Measurements from ENCODE around the gene OR2Y1.

Gene OR2Y1

GRCh38 chr5:180690562-180690961, 49.3 kb downstream of the OR2Y1 start:
- Histone ChIP-seq H3K27me3 (ENCODE audit: insufficient read depth, insufficient read length) (no peaks in the 10 kb centered on the region), H3K4me1 (ENCODE audit: insufficient read depth, insufficient read length) (no peaks in the 10 kb centered on the region), H3K9ac (ENCODE audit: insufficient read length, low read depth) (no peak overlapping the region), H3K4me3 (ENCODE audit: insufficient read length, low read depth) (no peak overlapping the region), H3K9me3 (ENCODE audit: insufficient read depth, low read length) (no peaks in the 10 kb centered on the region), H3K36me3 (ENCODE audit: insufficient read depth, insufficient read length, low read length) (no peaks in the 10 kb centered on the region)
- DNase-seq (ENCODE audit: low read depth, low spot score): no peak
- TF ChIP-seq ZNF274 (IDR thresholded peaks at IDR 0.05; ENCODE audit: low read depth, low read length) (no peak), SUZ12 (IDR thresholded peaks at IDR 0.05; ENCODE audit: extremely low read depth, insufficient read depth, insufficient read length) (no peak), YY1 (IDR thresholded peaks at IDR 0.05; ENCODE audit: insufficient read depth, insufficient read length) (no peak)

- no peaks in the 10 kb centered on the region for H3K9me3 ChIP-seq (ENCODE audit: insufficient read depth, low read length)
- H3K27me3 ChIP-seq (ENCODE audit: insufficient read depth, insufficient read length): no peaks in the 10 kb centered on the region
- DNase-seq (ENCODE audit: low read depth, low spot score): no peak
- H3K36me3 ChIP-seq (ENCODE audit: insufficient read depth, insufficient read length, low read length): no peaks in the 10 kb centered on the region
- no peak overlapping the region for H3K4me3 ChIP-seq (ENCODE audit: insufficient read length, low read depth)
- H3K4me1 ChIP-seq (ENCODE audit: insufficient read depth, insufficient read length): no peaks in the 10 kb centered on the region
- H3K9ac ChIP-seq (ENCODE audit: insufficient read length, low read depth): no peak overlapping the region
- TF ChIP-seq YY1 (IDR thresholded peaks at IDR 0.05; ENCODE audit: insufficient read depth, insufficient read length) (no peak), SUZ12 (IDR thresholded peaks at IDR 0.05; ENCODE audit: extremely low read depth, insufficient read depth, insufficient read length) (no peak)
These were observed 50.1 kb downstream of the OR2Y1 start for GRCh38 chr5:180689775-180690174.
